ENCODE measurements around the gene CLEC7A.

The CLEC7A gene

DNA sequence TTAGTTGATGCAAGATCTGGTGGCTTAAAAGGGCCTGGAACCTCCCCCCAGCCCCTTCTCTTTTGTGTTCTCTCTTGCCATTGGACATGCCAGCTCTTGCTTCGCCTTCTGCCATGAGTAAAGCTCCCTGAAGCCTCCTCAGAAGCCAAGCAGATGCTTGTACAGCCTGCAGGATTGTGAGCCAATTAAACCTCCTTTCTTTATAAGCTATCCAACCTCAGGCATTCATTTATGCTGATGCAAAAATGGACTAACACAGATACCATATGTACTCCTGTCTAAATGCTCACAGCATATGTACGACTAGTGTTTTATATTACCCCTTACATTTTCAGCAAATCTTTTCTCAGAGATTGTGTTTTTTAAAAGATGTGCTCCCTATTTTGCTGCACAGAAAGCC, 57.9 kb downstream of the CLEC7A start:
- TF ChIP-seq ZNF501 (tag by site-specific recombination; IDR thresholded peaks at IDR 0.05): no peak
- TF ChIP-seq, protein P1, sequence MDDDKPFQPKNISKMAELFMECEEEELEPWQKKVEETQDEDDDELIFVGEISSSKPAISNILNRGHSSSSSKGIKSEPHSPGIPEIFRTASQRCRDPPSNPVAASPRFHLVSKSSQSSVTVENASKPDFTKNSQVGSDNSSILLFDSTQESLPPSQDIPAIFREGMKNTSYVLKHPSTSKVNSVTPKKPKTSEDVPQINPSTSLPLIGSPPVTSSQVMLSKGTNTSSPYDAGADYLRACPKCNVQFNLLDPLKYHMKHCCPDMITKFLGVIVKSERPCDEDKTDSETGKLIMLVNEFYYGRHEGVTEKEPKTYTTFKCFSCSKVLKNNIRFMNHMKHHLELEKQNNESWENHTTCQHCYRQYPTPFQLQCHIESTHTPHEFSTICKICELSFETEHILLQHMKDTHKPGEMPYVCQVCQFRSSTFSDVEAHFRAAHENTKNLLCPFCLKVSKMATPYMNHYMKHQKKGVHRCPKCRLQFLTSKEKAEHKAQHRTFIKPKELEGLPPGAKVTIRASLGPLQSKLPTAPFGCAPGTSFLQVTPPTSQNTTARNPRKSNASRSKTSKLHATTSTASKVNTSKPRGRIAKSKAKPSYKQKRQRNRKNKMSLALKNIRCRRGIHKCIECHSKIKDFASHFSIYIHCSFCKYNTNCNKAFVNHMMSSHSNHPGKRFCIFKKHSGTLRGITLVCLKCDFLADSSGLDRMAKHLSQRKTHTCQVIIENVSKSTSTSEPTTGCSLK (tag by site-specific recombination; IDR thresholded peaks at IDR 0.05): no peak
- TF ChIP-seq ZNF223 (tag by site-specific recombination; IDR thresholded peaks at IDR 0.05): no peak
- TF ChIP-seq ZFP41 (tag by site-specific recombination; IDR thresholded peaks at IDR 0.05; ENCODE audit: borderline replicate concordance): no peak
- TF ChIP-seq HOXD13 (CRISPR knock-in tag; IDR thresholded peaks at IDR 0.05; ENCODE audit: borderline replicate concordance): no peak
- no peak for TF ChIP-seq ZNF214 (tag by site-specific recombination; IDR thresholded peaks at IDR 0.05; ENCODE audit: borderline replicate concordance)
- no peak for TF ChIP-seq ZNF266 (tag by site-specific recombination; IDR thresholded peaks at IDR 0.05; ENCODE audit: low read depth)
- Histone ChIP-seq H3K27ac (ENCODE audit: extremely low read depth, low read depth, low read length) (no peak overlapping the region), H3K36me3 (ENCODE audit: control insufficient read depth in 2 of 2, insufficient read depth in 1 of 2, low read length in 2 of 2) (no peaks in the 10 kb centered on the region), H3K4me3 (ENCODE audit: low read depth, low read length) (no peak overlapping the region), H3K9me3 (ENCODE audit: control insufficient read depth, insufficient read depth, low read depth, low read length) (no peaks in the 10 kb centered on the region), H3K4me1 (ENCODE audit: control insufficient read depth, insufficient read depth, low read length) (no peaks in the 10 kb centered on the region)
- POLR2A ChIA-PET: no interaction called here
- CTCF ChIA-PET: no interaction called here

DNA sequence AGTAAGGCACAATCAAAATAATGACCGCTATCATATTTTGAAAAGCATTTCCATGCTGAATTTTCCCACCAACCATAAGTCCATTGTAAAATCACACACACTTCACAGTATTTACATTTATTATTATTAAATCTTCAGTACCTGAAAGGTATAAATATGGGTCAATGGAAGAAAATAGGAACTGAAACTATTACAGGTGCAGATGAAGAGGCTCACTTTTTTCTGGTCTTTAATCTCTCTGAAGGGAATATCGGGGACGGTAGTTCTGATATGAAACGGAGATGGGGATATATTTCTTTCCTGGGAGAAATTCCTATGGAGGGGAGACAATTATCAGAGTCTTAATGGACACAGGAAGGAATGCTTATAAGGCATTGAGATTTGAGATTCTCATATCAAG, 59.6 kb downstream of the CLEC7A start:
- no peak for TF ChIP-seq KLF1 (tag by site-specific recombination; IDR thresholded peaks at IDR 0.05)
- no peak for TF ChIP-seq ZBTB7A (tag by site-specific recombination; IDR thresholded peaks at IDR 0.05; ENCODE audit: low read depth)
- no peak for TF ChIP-seq MYNN (tag by site-specific recombination; IDR thresholded peaks at IDR 0.05; ENCODE audit: borderline replicate concordance)
- ChIA-PET CTCF (interaction anchor here (0.6 to 1.0 kb wide), 2 partner anchors 69 to 194 kb away, joined by 3 read pairs; no protein-coding TSS in a partner anchor), POLR2A (no interaction called here)
- Histone ChIP-seq H3K36me3 (ENCODE audit: control insufficient read depth in 2 of 2, insufficient read depth in 1 of 2, low read length in 2 of 2) (no peaks in the 10 kb centered on the region), H3K27ac (ENCODE audit: extremely low read depth, low read depth, low read length) (no peak overlapping the region), H3K4me1 (ENCODE audit: control insufficient read depth, insufficient read depth, low read length) (no peaks in the 10 kb centered on the region), H3K9me3 (ENCODE audit: control insufficient read depth, insufficient read depth, low read depth, low read length) (no peaks in the 10 kb centered on the region), H3K4me3 (ENCODE audit: low read depth, low read length) (no peak overlapping the region)

DNA sequence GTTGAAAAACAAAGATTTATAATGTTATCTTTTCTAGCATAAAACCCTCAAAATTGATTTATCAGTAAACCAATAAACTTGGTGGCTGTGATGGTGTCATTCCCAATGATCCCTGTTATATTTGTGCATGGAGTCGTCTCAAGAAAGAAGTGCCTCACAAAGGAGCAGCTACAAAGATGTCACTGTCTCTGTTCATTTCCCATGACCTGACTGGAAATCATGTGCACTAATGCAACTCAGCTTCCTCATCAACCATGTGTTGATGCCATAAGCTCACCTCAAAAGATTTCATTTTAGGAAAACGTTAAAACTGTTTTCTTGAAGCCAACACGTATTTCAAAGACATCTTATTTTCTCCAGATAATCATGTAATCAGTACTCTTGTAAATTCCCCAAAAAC, 60.0 kb downstream of the CLEC7A start:
- H3K27ac ChIP-seq (ENCODE audit: extremely low read depth, low read depth, low read length): no peak overlapping the region
- POLR2A ChIA-PET: no interaction called here

More for the DNA sequence above, 60.0 kb downstream of the CLEC7A start:
- CTCF ChIA-PET: interaction anchor here (1.0 kb wide), 1 partner anchor 70 kb away, joined by 3 read pairs; no protein-coding TSS in a partner anchor
- no peak overlapping the region for H3K4me3 ChIP-seq (ENCODE audit: low read depth, low read length)
- no peaks in the 10 kb centered on the region for H3K9me3 ChIP-seq (ENCODE audit: control insufficient read depth, insufficient read depth, low read depth, low read length)
- H3K4me1 ChIP-seq (ENCODE audit: control insufficient read depth, insufficient read depth, low read length): no peaks in the 10 kb centered on the region
- no peaks in the 10 kb centered on the region for H3K36me3 ChIP-seq (ENCODE audit: control insufficient read depth in 2 of 2, insufficient read depth in 1 of 2, low read length in 2 of 2)
- TF ChIP-seq ZFP3 (tag by site-specific recombination; IDR thresholded peaks at IDR 0.05; ENCODE audit: low read depth) (no peak), ZNF621 (tag by site-specific recombination; IDR thresholded peaks at IDR 0.05) (no peak), WT1 (tag by site-specific recombination; IDR thresholded peaks at IDR 0.05) (no peak), ZNF239 (tag by site-specific recombination; IDR thresholded peaks at IDR 0.05) (no peak), ZNF585B (tag by site-specific recombination; IDR thresholded peaks at IDR 0.05) (no peak), ZNF76 (tag by site-specific recombination; IDR thresholded peaks at IDR 0.05; ENCODE audit: borderline replicate concordance, low read depth) (no peak), ZEB2 (tag by site-specific recombination; IDR thresholded peaks at IDR 0.05) (no peak), SCRT1 (tag by site-specific recombination; IDR thresholded peaks at IDR 0.05; ENCODE audit: borderline replicate concordance) (no peak), ZNF174 (tag by site-specific recombination; IDR thresholded peaks at IDR 0.05) (no peak), ZNF37A (tag by site-specific recombination; IDR thresholded peaks at IDR 0.05) (no peak)
- TF ChIP-seq, protein P2, sequence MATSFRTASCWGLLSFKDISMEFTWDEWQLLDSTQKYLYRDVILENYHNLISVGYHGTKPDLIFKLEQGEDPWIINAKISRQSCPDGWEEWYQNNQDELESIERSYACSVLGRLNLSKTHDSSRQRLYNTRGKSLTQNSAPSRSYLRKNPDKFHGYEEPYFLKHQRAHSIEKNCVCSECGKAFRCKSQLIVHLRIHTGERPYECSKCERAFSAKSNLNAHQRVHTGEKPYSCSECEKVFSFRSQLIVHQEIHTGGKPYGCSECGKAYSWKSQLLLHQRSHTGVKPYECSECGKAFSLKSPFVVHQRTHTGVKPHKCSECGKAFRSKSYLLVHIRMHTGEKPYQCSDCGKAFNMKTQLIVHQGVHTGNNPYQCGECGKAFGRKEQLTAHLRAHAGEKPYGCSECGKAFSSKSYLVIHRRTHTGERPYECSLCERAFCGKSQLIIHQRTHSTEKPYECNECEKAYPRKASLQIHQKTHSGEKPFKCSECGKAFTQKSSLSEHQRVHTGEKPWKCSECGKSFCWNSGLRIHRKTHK (tag by site-specific recombination; IDR thresholded peaks at IDR 0.05): no peak
- TF ChIP-seq, protein P3, sequence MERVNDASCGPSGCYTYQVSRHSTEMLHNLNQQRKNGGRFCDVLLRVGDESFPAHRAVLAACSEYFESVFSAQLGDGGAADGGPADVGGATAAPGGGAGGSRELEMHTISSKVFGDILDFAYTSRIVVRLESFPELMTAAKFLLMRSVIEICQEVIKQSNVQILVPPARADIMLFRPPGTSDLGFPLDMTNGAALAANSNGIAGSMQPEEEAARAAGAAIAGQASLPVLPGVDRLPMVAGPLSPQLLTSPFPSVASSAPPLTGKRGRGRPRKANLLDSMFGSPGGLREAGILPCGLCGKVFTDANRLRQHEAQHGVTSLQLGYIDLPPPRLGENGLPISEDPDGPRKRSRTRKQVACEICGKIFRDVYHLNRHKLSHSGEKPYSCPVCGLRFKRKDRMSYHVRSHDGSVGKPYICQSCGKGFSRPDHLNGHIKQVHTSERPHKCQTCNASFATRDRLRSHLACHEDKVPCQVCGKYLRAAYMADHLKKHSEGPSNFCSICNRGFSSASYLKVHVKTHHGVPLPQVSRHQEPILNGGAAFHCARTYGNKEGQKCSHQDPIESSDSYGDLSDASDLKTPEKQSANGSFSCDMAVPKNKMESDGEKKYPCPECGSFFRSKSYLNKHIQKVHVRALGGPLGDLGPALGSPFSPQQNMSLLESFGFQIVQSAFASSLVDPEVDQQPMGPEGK (tag by site-specific recombination; IDR thresholded peaks at IDR 0.05): no peak
